ENCODE results near the gene NUP210L. TPM values are rescaled to one million over a fixed set of nuclear protein-coding genes. Genes with fewer than 3 reads are reported as not detected.

The NUP210L gene
- total and polyA plus RNA-seq, 2 donors (not counting 3 experiments of a cell fraction or from before 2014, with no cell fraction given), result 0.01 to 0.07 TPM

GRCh38 chr1:153968972-153969371, 185.9 kb downstream of the NUP210L start:
- FAIRE-seq (no peak), DNase-seq (ENCODE audit: low read depth, low spot score) (no peak)
- H3K79me2 ChIP-seq (ENCODE audit: control insufficient read depth, insufficient read depth, low read length), result no peaks in the 10 kb centered on the region
- no peaks in the 10 kb centered on the region for H3K9me1 ChIP-seq (replicated peaks; ENCODE audit: control insufficient read depth, extremely low read depth, insufficient read depth, low read length)
- dilution Hi-C loops (cut with MboI; ENCODE audit: extremely low pct_ligation_motif_present, low sequenced_read_pairs), result no loop called here
- no peaks in the 10 kb centered on the region for H3K27me3 ChIP-seq (ENCODE audit: control insufficient read depth in 2 of 2, insufficient read depth in 2 of 2, low read length in 2 of 2)
- no peak for TF ChIP-seq MAX (IDR thresholded peaks at IDR 0.05; ENCODE audit: insufficient read depth, insufficient read length)
- TF ChIP-seq CTCF (IDR thresholded peaks at IDR 0.05; ENCODE audit: extremely low read depth in 1 of 2, insufficient read depth in 1 of 2, low read depth in 1 of 2, low read length in 2 of 2), result no peak
- no peak for TF ChIP-seq FOS (IDR thresholded peaks at IDR 0.05; ENCODE audit: borderline replicate concordance, insufficient read depth, low read length)
- TF ChIP-seq GATA2 (IDR thresholded peaks at IDR 0.05; ENCODE audit: insufficient read depth, insufficient read length, low read depth, low read length), result no peak
- no peak for TF ChIP-seq JUN (IDR thresholded peaks at IDR 0.05; ENCODE audit: borderline replicate concordance, insufficient read depth, insufficient read length, low read depth)
- no peak for TF ChIP-seq POLR2AphosphoS5 (IDR thresholded peaks at IDR 0.05; ENCODE audit: insufficient read depth, low read depth, low read length)
- TF ChIP-seq MYC (IDR thresholded peaks at IDR 0.05; ENCODE audit: low read depth, low read length), result no peak
- TF ChIP-seq EZH2 (IDR thresholded peaks at IDR 0.05; ENCODE audit: borderline replicate concordance, low read depth, low read length, severe bottlenecking), result no peak
- TF ChIP-seq POLR2A (IDR thresholded peaks at IDR 0.05; ENCODE audit: low read depth, low read length), result no peak
- POLR2A ChIA-PET, result no interaction called here
- intact Hi-C loops (cut with micrococcal nuclease), result no loop called here
- CTCF ChIA-PET, result interaction anchor here (2.4 to 4.7 kb wide), 2 partner anchors 9 to 24 kb away, joined by 10 to 37 read pairs; partner anchors contain the start of genes DENND4B and JTB
- no peaks in the 10 kb centered on the region for H3K9me3 ChIP-seq (replicated peaks; ENCODE audit: control insufficient read depth, insufficient read depth, low read length)
- H3K9ac ChIP-seq (replicated peaks; ENCODE audit: extremely low read depth, insufficient read depth, low read length), result no peak overlapping the region
- H3K4me3 ChIP-seq (replicated peaks in 1 of 3; ENCODE audit: insufficient read depth in 1 of 3, low read depth in 1 of 3, low read length in 3 of 3), result no peak overlapping the region
- H3K36me3 ChIP-seq (ENCODE audit: control insufficient read depth in 2 of 2, extremely low read depth in 1 of 2, insufficient read depth in 2 of 2, low read length in 2 of 2), result peaks cover 0 to 5% of the 10 kb centered on the region in 2 experiments
- no peak overlapping the region for H2AFZ ChIP-seq (ENCODE audit: low read depth, low read length)
- BruUV-seq (replicated peaks), result no TSS peak
- H3K27ac ChIP-seq (ENCODE audit: insufficient read depth, low read depth, low read length), result no peak overlapping the region
- H3K4me2 ChIP-seq (ENCODE audit: insufficient read depth, low read length), result no peak overlapping the region
- no peaks in the 10 kb centered on the region for H4K20me1 ChIP-seq (replicated peaks; ENCODE audit: control insufficient read depth, extremely low read depth, insufficient read depth, low read length)
- peaks cover 23% of the 10 kb centered on the region for H3K4me1 ChIP-seq (ENCODE audit: control insufficient read depth, extremely low read depth, insufficient read depth, low read length)

Measured in endothelial cell of umbilical vein (primary cell).